Testis (tissue), 3 donors: ENCODE data around the gene HNRNPC. TPM values are rescaled to one million over a fixed set of nuclear protein-coding genes. Genes with fewer than 3 reads are reported as not detected.
"Not testable (repeated sequence)": the region's sequence is repeated elsewhere in the genome, so short reads cannot be mapped to it uniquely, and the experiment has no call there.

Source experiments
- DNase-seq: peaks from one replicate; pipeline ENCODE4 v3.0.0-alpha.2; 2019
- H3K27ac ChIP-seq, 2 donors: fragments of 200-600 bp; sonication (generic); one replicate each; pipeline ENCODE4 v1.5.1; 2019
- H3K27me3 ChIP-seq: fragments of 200-600 bp; sonication (generic); one replicate; pipeline ENCODE4 v1.5.1; 2019
- H3K36me3 ChIP-seq: fragments of 200-600 bp; sonication (generic); one replicate; pipeline ENCODE4 v1.5.1; 2017; ENCODE audit warnings: low read depth; ENCODE audit errors: missing control alignments
- H3K4me1 ChIP-seq: fragments of 200-600 bp; sonication (generic); one replicate; pipeline ENCODE4 v1.5.1; 2019
- H3K4me3 ChIP-seq, 2 donors: fragments of 200-600 bp; sonication (generic); one replicate each; pipeline ENCODE4 v1.5.1; 2017 to 2019
- H3K9me3 ChIP-seq: fragments of 200-600 bp; sonication (generic); one replicate; pipeline ENCODE4 v1.5.1; 2017
- CTCF ChIP-seq, 3 experiments: fragments of 450-650 bp in 2 of 3; fragments of 200-600 bp in 1 of 3; sonication (generic) in 1 of 3; IDR thresholded peaks; one replicate each; pipeline ENCODE4 v1.5.1; 2016 to 2019; ENCODE audit warnings: antibody characterized with exemption in 3 of 3, mild to moderate bottlenecking in 2 of 3, moderate library complexity in 1 of 3
- POLR2A ChIP-seq: fragments of 450-650 bp; IDR thresholded peaks from one replicate; pipeline ENCODE4 v1.6.1; 2017; ENCODE audit warnings: antibody characterized with exemption, mild to moderate bottlenecking, moderate library complexity
- WGBS, 2 donors: methylation state at CpG; one replicate each; pipeline ENCODE4 v1.1.5; 2018; 5-methylcytosine and 5-hydroxymethylcytosine counted together
- intact Hi-C: fragments of 100-400 bp; cut with DNase I; formaldehyde crosslinking; loops from one replicate; pipeline ENCODE4 v1.15.1; 2023; ENCODE audit warnings: low total_unique reads
- polyA plus RNA-seq: library from polyadenylated mRNA; stranded (reverse); fragments of 350-450 nt; fragmentation: Illumina TruSeq; extraction: RNeasy Lipid Tissue Mini Kit (QIAGEN cat#74804); gene quantifications from one replicate; pipeline ENCODE4 v1.2.3, GENCODE V29; 2014; ENCODE audit warnings: low read depth, low replicate concordance; ENCODE audit not compliant: insufficient read depth
- total RNA-seq, 2 donors: library from RNA; depleted of rRNA; stranded (reverse); fragments of >200 nt; gene quantifications; one replicate each; pipeline ENCODE4 v1.2.3, GENCODE V29; 2016

Gene HNRNPC
- total and polyA plus RNA-seq, 3 donors from 2014 or later, result 317 to 443 (median 399) TPM

DNA sequence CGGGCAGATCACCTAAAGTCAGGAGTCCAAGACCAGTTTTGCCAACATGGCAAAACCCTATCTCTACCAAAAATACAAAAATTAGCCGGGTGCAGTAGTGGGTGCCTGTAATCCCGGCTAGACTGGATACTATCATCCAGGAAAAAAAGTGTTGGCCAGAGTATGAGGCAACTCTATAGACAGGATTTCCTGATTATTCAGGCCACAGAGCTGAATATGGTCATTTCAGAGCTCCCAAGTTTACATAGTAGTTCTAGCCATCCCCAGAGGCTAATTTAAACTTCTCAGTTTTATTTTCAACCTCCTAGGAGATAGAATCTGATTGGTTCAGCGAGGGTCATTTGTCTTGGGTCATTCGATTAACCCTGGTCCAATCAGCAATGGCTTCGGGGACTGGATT is 17.9 kb upstream of the HNRNPC start:
- Histone ChIP-seq H3K27me3 (no peaks in the 10 kb centered on the region), H3K4me1 (no peaks in the 10 kb centered on the region), H3K4me3 (no peak overlapping the region), H3K9me3 (no peaks in the 10 kb centered on the region), H3K27ac (no peak overlapping the region), H3K36me3 (no peaks in the 10 kb centered on the region)
- intact Hi-C loops, result no loop called here
- DNase-seq, result no peak
- TF ChIP-seq POLR2A (no peak), CTCF (IDR thresholded peaks at IDR 0.05) (no peak)
- WGBS, 2 donors, result 93 to 96% methylated on average over 6 of the region's 6 CpGs

DNA sequence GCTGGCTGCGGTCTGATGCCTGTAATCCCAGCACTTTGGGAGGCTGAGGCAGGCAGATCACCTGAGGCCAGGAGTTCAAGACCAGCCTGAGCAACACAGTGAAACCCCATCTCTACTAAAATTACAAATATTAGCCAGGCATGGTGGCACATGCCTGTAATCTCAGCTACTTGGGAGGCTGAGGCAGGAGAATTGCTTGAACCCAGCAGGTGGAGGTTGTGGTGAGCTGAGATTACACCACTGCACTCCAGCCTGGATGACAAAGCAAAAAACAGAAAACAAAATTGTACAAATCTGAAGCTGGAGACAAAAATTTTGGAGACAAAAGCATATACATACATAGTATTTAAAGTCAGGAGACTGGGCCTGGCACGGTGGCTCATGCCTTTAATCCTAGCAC is 17.3 kb upstream of the HNRNPC start:
- H3K4me1 ChIP-seq, H3K36me3 ChIP-seq, intact Hi-C loops, H3K4me3 ChIP-seq, H3K27me3 ChIP-seq, H3K27ac ChIP-seq, H3K9me3 ChIP-seq, DNase-seq: not testable (repeated sequence)
- WGBS, 2 donors, result 88 to 93% methylated on average over 2 of the region's 2 CpGs

DNA sequence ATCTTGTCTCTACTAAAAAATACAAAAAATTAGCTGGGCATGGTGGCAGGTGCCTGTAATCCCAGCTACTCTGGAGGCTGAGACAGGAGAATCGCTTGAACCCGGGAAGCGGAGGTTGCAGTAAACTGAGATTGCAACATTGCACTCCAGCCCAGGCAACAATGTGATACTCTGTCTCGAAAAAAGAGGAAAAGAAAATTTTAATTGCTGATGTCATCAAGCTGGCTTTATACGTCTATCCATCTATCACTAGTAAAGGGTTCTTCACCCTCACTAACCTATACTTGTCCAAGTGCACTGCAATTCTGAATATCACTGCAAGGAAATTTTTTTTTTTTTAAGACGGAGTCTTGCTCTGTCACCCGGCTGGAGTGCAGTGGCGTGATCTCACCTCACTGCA is 12.7 kb upstream of the HNRNPC start:
- H3K9me3 ChIP-seq, H3K27ac ChIP-seq, H3K4me1 ChIP-seq, H3K36me3 ChIP-seq, H3K4me3 ChIP-seq, intact Hi-C loops, DNase-seq, H3K27me3 ChIP-seq: not testable (repeated sequence)
- 64 to 71% methylated on average over 8 of the region's 8 CpGs for WGBS, 2 donors

DNA sequence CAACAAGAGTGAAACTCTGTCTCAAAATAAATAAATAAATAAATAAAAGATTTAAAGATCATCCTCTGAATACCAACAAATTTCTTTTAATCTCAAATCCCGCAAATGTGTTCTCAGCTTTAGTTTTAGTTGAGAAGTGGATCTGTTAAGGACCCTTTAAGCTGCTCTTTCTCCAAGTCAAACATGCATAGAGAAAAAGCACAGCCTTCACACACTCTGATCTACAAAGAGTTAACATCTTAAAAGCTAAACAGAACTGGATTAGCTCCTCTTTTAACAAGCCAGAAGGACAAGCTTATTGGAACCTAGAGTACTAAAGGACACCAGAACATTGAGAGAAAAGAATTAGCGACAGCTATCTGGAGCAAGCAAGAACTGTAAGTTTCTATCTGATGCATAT is 10.5 kb upstream of the HNRNPC start, which contains the start of gene RPGRIP1:
TSS of gene RPGRIP1 (plus strand) at position 301 of the 400 bp plus-strand sequence. CDS start 7,894 bp downstream, outside the sequence.
- no peak for TF ChIP-seq POLR2A
- no peak for TF ChIP-seq CTCF (IDR thresholded peaks at IDR 0.05)
- 82 to 89% methylated on average over 2 of the region's 2 CpGs for WGBS, 2 donors

GRCh38 chr14:21278632-21279031 is 9.4 kb upstream of the HNRNPC start:
- intact Hi-C loops, result no loop called here
- 82 to 85% methylated on average over 4 of the region's 4 CpGs for WGBS, 2 donors

More for the DNA sequence above, 10.5 kb upstream of the HNRNPC start, which contains the start of gene RPGRIP1:
- Histone ChIP-seq H3K4me1 (no peaks in the 10 kb centered on the region), H3K9me3 (no peaks in the 10 kb centered on the region), H3K4me3 (no peak within 1 kb of the TSS), H3K27me3 (no peaks in the 10 kb centered on the region), H3K27ac (no peak within 1 kb of the TSS), H3K36me3 (no peaks in the 10 kb centered on the region)
- intact Hi-C loops, result no loop called here
- no peak for DNase-seq

More at GRCh38 chr14:21278632-21279031, 9.4 kb upstream of the HNRNPC start:
- TF ChIP-seq POLR2A, result no peak
- no peak for TF ChIP-seq CTCF (IDR thresholded peaks at IDR 0.05)
- no peaks in the 10 kb centered on the region for H3K27me3 ChIP-seq
- H3K36me3 ChIP-seq, result no peaks in the 10 kb centered on the region
- no peak overlapping the region for H3K27ac ChIP-seq
- H3K4me3 ChIP-seq, result no peak overlapping the region
- H3K9me3 ChIP-seq, result no peaks in the 10 kb centered on the region
- no peaks in the 10 kb centered on the region for H3K4me1 ChIP-seq
- DNase-seq, result no peak
